ENCODE results near the gene CSTPP1.
"Not testable (repeated sequence)": the region's sequence is repeated elsewhere in the genome, so short reads cannot be mapped to it uniquely, and the experiment has no call there.

The CSTPP1 gene

GRCh38 chr11:46952553-46952952 lies 16.0 kb downstream of the CSTPP1 start:
- no peak for DNase-seq (ENCODE audit: low read depth in 1 of 2, low spot score in 1 of 2)

GRCh38 chr11:46953093-46953492 lies 16.5 kb downstream of the CSTPP1 start:
- DNase-seq (ENCODE audit: low read depth in 1 of 2, low spot score in 1 of 2) = no peak

GRCh38 chr11:46958777-46959176 lies 22.2 kb downstream of the CSTPP1 start:
- DNase-seq (ENCODE audit: low read depth in 1 of 2, low spot score in 1 of 2) = no peak

- DNase-seq (ENCODE audit: low read depth in 1 of 2, low spot score in 1 of 2) = no peak
Observed at GRCh38 chr11:46961041-46961440, 24.5 kb downstream of the CSTPP1 start.

- DNase-seq (ENCODE audit: low read depth in 1 of 2, low spot score in 1 of 2) = not testable (repeated sequence)
Observed at GRCh38 chr11:46961886-46962285, 25.3 kb downstream of the CSTPP1 start.

- no peak for DNase-seq (ENCODE audit: low read depth in 1 of 2, low spot score in 1 of 2)
Observed at GRCh38 chr11:46963844-46964243, 27.3 kb downstream of the CSTPP1 start.

- DNase-seq (ENCODE audit: low read depth in 1 of 2, low spot score in 1 of 2) = no peak
Observed at GRCh38 chr11:46966773-46967172, 30.2 kb downstream of the CSTPP1 start.

GRCh38 chr11:46967962-46968361 lies 31.4 kb downstream of the CSTPP1 start:
- no peak for DNase-seq (ENCODE audit: low read depth in 1 of 2, low spot score in 1 of 2)

GRCh38 chr11:46969379-46969778 lies 32.8 kb downstream of the CSTPP1 start:
- DNase-seq (ENCODE audit: low read depth in 1 of 2, low spot score in 1 of 2) = no peak

GRCh38 chr11:46970913-46971625 lies 34.5 kb downstream of the CSTPP1 start:
- no peak for DNase-seq (ENCODE audit: low read depth in 1 of 2, low spot score in 1 of 2)

- DNase-seq (ENCODE audit: low read depth in 1 of 2, low spot score in 1 of 2) = no peak
Observed at GRCh38 chr11:46972343-46972742, 35.8 kb downstream of the CSTPP1 start.

GRCh38 chr11:46972821-46973220 lies 36.3 kb downstream of the CSTPP1 start:
- DNase-seq (ENCODE audit: low read depth in 1 of 2, low spot score in 1 of 2) = no peak

GRCh38 chr11:46976182-46976854 lies 39.8 kb downstream of the CSTPP1 start:
- no peak for DNase-seq (ENCODE audit: low read depth in 1 of 2, low spot score in 1 of 2)

GRCh38 chr11:46977038-46977813 lies 40.7 kb downstream of the CSTPP1 start:
- DNase-seq (ENCODE audit: low read depth in 1 of 2, low spot score in 1 of 2) = no peak

- no peak for DNase-seq (ENCODE audit: low read depth in 1 of 2, low spot score in 1 of 2)
Observed at GRCh38 chr11:46978005-46978491, 41.5 kb downstream of the CSTPP1 start.

GRCh38 chr11:46979358-46979757 lies 42.8 kb downstream of the CSTPP1 start:
- DNase-seq (ENCODE audit: low read depth in 1 of 2, low spot score in 1 of 2) = no peak

GRCh38 chr11:46981436-46981835 lies 44.9 kb downstream of the CSTPP1 start:
- no peak for DNase-seq (ENCODE audit: low read depth in 1 of 2, low spot score in 1 of 2)

- no peak for DNase-seq (ENCODE audit: low read depth in 1 of 2, low spot score in 1 of 2)
Observed at GRCh38 chr11:46982797-46983452, 46.4 kb downstream of the CSTPP1 start.

- DNase-seq (ENCODE audit: low read depth in 1 of 2, low spot score in 1 of 2) = no peak
Observed at GRCh38 chr11:46983598-46983997, 47.0 kb downstream of the CSTPP1 start.

GRCh38 chr11:46984548-46984947 lies 48.0 kb downstream of the CSTPP1 start:
- no peak for DNase-seq (ENCODE audit: low read depth in 1 of 2, low spot score in 1 of 2)

GRCh38 chr11:46984987-46985386 lies 48.4 kb downstream of the CSTPP1 start:
- DNase-seq (ENCODE audit: low read depth in 1 of 2, low spot score in 1 of 2) = no peak
